Activated CD4-positive, alpha-beta T cell treated with anti-CD3 and anti-CD28 coated beads, Interleukin-2, amount 10 ng/mL, durations not matched to agents 7 days and 5 days (primary cell): ENCODE results near the gene ZNF791. TPM values are rescaled to one million over a fixed set of nuclear protein-coding genes. Genes with fewer than 3 reads are reported as not detected.
"Not testable (repeated sequence)": the region's sequence is repeated elsewhere in the genome, so short reads cannot be mapped to it uniquely, and the experiment has no call there.

Source experiments
- CTCF ChIA-PET: fragments of 350-600 bp; sonication (Branson Sonifier 250); formaldehyde crosslinking; loops from one replicate; lab custom pipeline; 2021; ENCODE audit warnings: antibody characterized with exemption; lab: Charles Lee
- POLR2A ChIA-PET: fragments of 350-600 bp; sonication (Branson Sonifier 250); formaldehyde crosslinking; loops from one replicate; lab custom pipeline; 2021; ENCODE audit warnings: antibody characterized with exemption; lab: Charles Lee
- DNase-seq: peaks from one replicate; pipeline ENCODE4 v3.0.0-alpha.2; 2020
- H3K27ac Mint-ChIP-seq: one replicate; pipeline ENCODE4 v1.8.0; 2021; ENCODE audit warnings: mild to moderate bottlenecking, moderate library complexity, mixed read lengths
- H3K27me3 Mint-ChIP-seq: one replicate; pipeline ENCODE4 v1.8.0; 2021; ENCODE audit warnings: mixed read lengths
- H3K36me3 Mint-ChIP-seq: one replicate; pipeline ENCODE4 v1.8.0; 2021; ENCODE audit warnings: low read depth, mixed read lengths
- H3K4me1 Mint-ChIP-seq: one replicate; pipeline ENCODE4 v1.8.0; 2021; ENCODE audit warnings: mixed read lengths
- H3K4me3 Mint-ChIP-seq: one replicate; pipeline ENCODE4 v1.8.0; 2021; ENCODE audit warnings: mild to moderate bottlenecking, moderate library complexity, mixed read lengths
- H3K9me3 Mint-ChIP-seq: one replicate; pipeline ENCODE4 v1.8.0; 2021; ENCODE audit warnings: mixed read lengths
- total RNA-seq, 2 experiments: library from RNA; stranded (reverse); gene quantifications; one replicate each; pipeline ENCODE4 v1.2.3, GENCODE V29; 2021

The ZNF791 gene
- total RNA-seq, 2 experiments from 2014 or later: 31.3 to 37.3 TPM

- no peak overlapping the region for H3K27ac Mint-ChIP-seq
- H3K9me3 Mint-ChIP-seq: no peaks in the 10 kb centered on the region
- H3K4me3 Mint-ChIP-seq: no peak overlapping the region
- no peaks in the 10 kb centered on the region for H3K27me3 Mint-ChIP-seq
- ChIA-PET POLR2A (no interaction called here), CTCF (interaction anchor here (0.7 to 1.3 kb wide), 3 partner anchors 33 to 520 kb away, joined by 3 to 4 read pairs (median 3); no protein-coding TSS in a partner anchor)
- H3K36me3 Mint-ChIP-seq: peaks cover 34% of the 10 kb centered on the region
- peaks cover 32% of the 10 kb centered on the region for H3K4me1 Mint-ChIP-seq
- DNase-seq: no peak
Observed at GRCh38 chr19:12606796-12607195, 3.9 kb upstream of the ZNF791 start.

DNA sequence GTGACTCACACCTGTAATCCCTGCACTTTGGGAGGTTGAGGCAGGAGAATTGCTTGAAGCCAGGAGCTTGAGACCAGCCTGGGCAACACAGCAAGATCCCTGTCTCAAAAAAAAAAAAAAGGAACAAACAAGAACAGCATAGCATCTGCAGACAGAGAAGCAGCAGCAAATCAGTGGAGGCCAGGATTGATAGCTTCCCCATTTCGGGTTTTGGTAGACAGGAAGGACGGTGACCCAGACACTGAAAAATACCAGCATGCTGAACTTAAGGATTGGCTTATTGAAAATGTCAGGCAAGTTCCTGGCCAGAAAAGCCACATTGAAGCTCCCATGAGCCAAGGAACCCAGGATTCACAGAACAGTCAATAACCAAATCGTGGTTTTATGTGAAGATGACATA, 3.1 kb upstream of the ZNF791 start:
- Mint-ChIP-seq H3K27me3 (no peaks in the 10 kb centered on the region), H3K4me1 (peaks cover 35% of the 10 kb centered on the region), H3K4me3 (no peak overlapping the region), H3K36me3 (peaks cover 29% of the 10 kb centered on the region), H3K27ac (no peak overlapping the region), H3K9me3 (no peaks in the 10 kb centered on the region)
- ChIA-PET CTCF (interaction anchor here (0.6 to 0.8 kb wide), 2 partner anchors 47 to 1475 kb away, joined by 3 read pairs; no protein-coding TSS in a partner anchor), POLR2A (no interaction called here)
- no peak for DNase-seq

- Mint-ChIP-seq H3K9me3 (peaks cover 3% of the 10 kb centered on the region), H3K4me1 (peaks cover 39% of the 10 kb centered on the region), H3K4me3 (peak overlapping the region; percentile 100), H3K36me3 (peaks cover 40% of the 10 kb centered on the region), H3K27ac (peak overlapping the region; percentile 100), H3K27me3 (no peaks in the 10 kb centered on the region)
- CTCF ChIA-PET: interaction anchor here (1.3 kb wide), 1 partner anchor 50 kb away, joined by 3 read pairs; no protein-coding TSS in a partner anchor
- DNase-seq: peak; percentile 12
- POLR2A ChIA-PET: interaction anchor here (0.6 to 1.5 kb wide), 2 partner anchors 24 to 180 kb away, joined by 3 to 6 read pairs; partner anchors contain the start of gene JUNB
Observed at GRCh38 chr19:12611361-12611699, 610 bp downstream of the ZNF791 start.

DNA sequence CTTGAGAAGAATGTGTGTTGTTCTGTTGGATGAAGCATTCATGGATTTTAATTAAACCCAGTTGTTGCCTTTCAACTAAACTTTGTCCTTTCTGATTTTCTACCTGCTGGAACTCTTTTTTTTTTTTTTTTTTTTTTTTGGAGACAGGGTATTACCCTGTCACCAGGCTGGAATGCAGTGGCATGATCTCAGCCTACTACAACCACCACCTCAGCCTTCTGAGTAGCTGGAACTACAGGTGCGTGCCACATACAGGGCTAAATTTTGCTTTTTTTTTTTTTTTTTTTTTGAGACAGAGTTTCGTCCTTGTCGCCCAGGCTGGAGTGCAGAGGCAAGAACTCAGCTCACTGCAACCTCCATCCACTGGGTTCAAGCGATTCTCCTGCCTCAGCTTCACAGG, 6.9 kb downstream of the ZNF791 start:
- Mint-ChIP-seq H3K27me3 (no peaks in the 10 kb centered on the region), H3K4me1 (peaks cover 32% of the 10 kb centered on the region), H3K9me3 (peaks cover 3% of the 10 kb centered on the region), H3K36me3 (peaks cover 55% of the 10 kb centered on the region), H3K27ac (no peak overlapping the region), H3K4me3 (no peak overlapping the region)
- no peak for DNase-seq
- ChIA-PET POLR2A (no interaction called here), CTCF (interaction anchor here (0.6 to 0.7 kb wide), 3 partner anchors 13 to 273 kb away, joined by 3 read pairs; partner anchors contain the start of gene GCDH)

- H3K4me1 Mint-ChIP-seq, H3K9me3 Mint-ChIP-seq, DNase-seq, CTCF ChIA-PET, POLR2A ChIA-PET, H3K27ac Mint-ChIP-seq, H3K4me3 Mint-ChIP-seq, H3K27me3 Mint-ChIP-seq: not testable (repeated sequence)
- H3K36me3 Mint-ChIP-seq: peaks cover 58% of the 10 kb centered on the region
Observed at GRCh38 chr19:12621253-12622024, 10.7 kb downstream of the ZNF791 start.

GRCh38 chr19:12623361-12624031, 12.8 kb downstream of the ZNF791 start:
- Mint-ChIP-seq H3K9me3 (peaks cover 10% of the 10 kb centered on the region), H3K36me3 (peaks cover 67% of the 10 kb centered on the region), H3K4me3 (no peak overlapping the region), H3K4me1 (peaks cover 6% of the 10 kb centered on the region), H3K27me3 (no peaks in the 10 kb centered on the region), H3K27ac (peak overlapping the region; percentile 9)
- CTCF ChIA-PET: interaction anchor here (0.6 to 1.6 kb wide), 3 partner anchors 9 to 85 kb away, joined by 3 to 8 read pairs (median 5); no protein-coding TSS in a partner anchor
- POLR2A ChIA-PET: no interaction called here
- no peak for DNase-seq

GRCh38 chr19:12626958-12627357, 16.2 kb downstream of the ZNF791 start:
- Mint-ChIP-seq H3K27me3 (no peaks in the 10 kb centered on the region), H3K4me3 (no peak overlapping the region), H3K9me3 (peaks cover 28% of the 10 kb centered on the region), H3K4me1 (no peaks in the 10 kb centered on the region), H3K36me3 (peaks cover 80% of the 10 kb centered on the region), H3K27ac (no peak overlapping the region)
- DNase-seq: no peak
- ChIA-PET CTCF (interaction anchor here (1.3 kb wide), 2 partner anchors 13 to 23 kb away, joined by 3 to 4 read pairs; no protein-coding TSS in a partner anchor), POLR2A (no interaction called here)

DNA sequence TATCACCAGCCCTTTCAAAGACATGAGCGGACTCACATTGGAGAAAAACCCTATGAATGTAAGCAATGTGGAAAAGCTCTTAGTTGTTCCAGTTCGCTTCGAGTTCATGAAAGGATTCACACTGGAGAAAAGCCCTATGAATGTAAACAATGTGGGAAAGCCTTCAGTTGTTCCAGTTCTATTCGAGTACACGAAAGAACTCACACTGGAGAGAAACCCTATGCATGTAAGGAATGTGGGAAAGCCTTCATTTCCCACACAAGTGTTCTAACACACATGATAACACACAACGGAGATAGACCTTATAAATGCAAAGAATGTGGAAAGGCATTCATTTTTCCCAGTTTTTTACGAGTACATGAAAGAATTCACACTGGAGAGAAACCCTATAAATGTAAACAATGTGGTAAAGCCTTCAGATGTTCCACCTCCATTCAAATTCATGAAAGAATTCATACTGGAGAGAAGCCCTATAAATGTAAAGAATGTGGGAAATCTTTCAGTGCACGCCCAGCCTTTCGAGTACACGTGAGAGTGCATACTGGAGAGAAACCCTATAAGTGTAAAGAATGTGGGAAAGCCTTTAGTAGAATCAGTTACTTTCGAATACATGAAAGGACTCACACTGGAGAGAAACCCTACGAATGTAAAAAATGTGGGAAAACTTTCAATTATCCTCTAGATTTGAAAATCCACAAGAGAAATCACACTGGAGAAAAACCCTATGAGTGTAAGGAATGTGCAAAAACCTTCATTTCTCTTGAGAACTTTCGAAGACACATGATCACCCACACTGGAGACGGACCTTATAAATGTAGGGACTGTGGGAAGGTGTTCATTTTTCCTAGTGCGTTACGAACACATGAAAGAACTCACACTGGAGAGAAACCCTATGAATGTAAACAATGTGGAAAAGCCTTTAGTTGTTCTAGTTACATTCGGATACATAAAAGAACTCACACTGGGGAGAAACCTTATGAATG, 17.6 kb downstream of the ZNF791 start:
- H3K4me1 Mint-ChIP-seq: no peaks in the 10 kb centered on the region
- no peak for DNase-seq
- peaks cover 30% of the 10 kb centered on the region for H3K9me3 Mint-ChIP-seq
- H3K4me3 Mint-ChIP-seq: no peak overlapping the region
- H3K36me3 Mint-ChIP-seq: peaks cover 78% of the 10 kb centered on the region
- no peaks in the 10 kb centered on the region for H3K27me3 Mint-ChIP-seq
- ChIA-PET POLR2A (no interaction called here), CTCF (interaction anchor here (1.0 kb wide), 1 partner anchor 14 kb away, joined by 3 read pairs; no protein-coding TSS in a partner anchor)
- H3K27ac Mint-ChIP-seq: no peak overlapping the region

- peaks cover 30% of the 10 kb centered on the region for H3K9me3 Mint-ChIP-seq
- no peak overlapping the region for H3K4me3 Mint-ChIP-seq
- DNase-seq: no peak
- H3K27me3 Mint-ChIP-seq: no peaks in the 10 kb centered on the region
- H3K36me3 Mint-ChIP-seq: peaks cover 79% of the 10 kb centered on the region
- ChIA-PET CTCF (no interaction called here), POLR2A (no interaction called here)
- H3K4me1 Mint-ChIP-seq: no peaks in the 10 kb centered on the region
- H3K27ac Mint-ChIP-seq: no peak overlapping the region
Observed at GRCh38 chr19:12629215-12629614, 18.5 kb downstream of the ZNF791 start.

DNA sequence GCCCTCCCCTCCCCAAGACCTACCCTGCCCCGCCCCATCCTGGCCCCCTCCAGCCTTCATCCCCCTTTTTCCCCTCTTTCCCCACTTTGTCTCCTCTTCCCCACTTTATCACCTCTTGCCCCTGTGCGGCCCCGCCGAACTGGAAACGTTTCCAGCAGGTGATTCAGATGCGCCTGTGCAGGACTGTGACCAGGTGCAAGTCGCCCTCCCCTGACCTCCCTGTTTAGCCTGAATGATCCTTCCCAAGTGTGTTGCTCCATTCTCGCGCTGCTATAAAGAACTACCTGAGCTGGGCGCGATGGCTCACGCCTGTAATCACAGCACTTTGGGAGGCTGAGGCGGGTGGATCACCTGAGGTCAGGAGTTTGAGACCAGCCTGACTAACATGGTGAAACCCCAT, 25.9 kb downstream of the ZNF791 start:
- POLR2A ChIA-PET: no interaction called here
- DNase-seq: no peak
- H3K4me1 Mint-ChIP-seq: peaks cover 22% of the 10 kb centered on the region
- no peak overlapping the region for H3K4me3 Mint-ChIP-seq
- peaks cover 28% of the 10 kb centered on the region for H3K36me3 Mint-ChIP-seq
- CTCF ChIA-PET: no interaction called here
- no peaks in the 10 kb centered on the region for H3K27me3 Mint-ChIP-seq
- peaks cover 3% of the 10 kb centered on the region for H3K9me3 Mint-ChIP-seq
- peak overlapping the region; percentile 19 for H3K27ac Mint-ChIP-seq

- Mint-ChIP-seq H3K4me3 (no peak overlapping the region), H3K27me3 (no peaks in the 10 kb centered on the region), H3K27ac (no peak overlapping the region), H3K9me3 (no peaks in the 10 kb centered on the region), H3K36me3 (peaks cover 26% of the 10 kb centered on the region), H3K4me1 (peaks cover 22% of the 10 kb centered on the region)
- POLR2A ChIA-PET: interaction anchor here (0.6 kb wide), 1 partner anchor 143 kb away, joined by 3 read pairs; no protein-coding TSS in a partner anchor
- no peak for DNase-seq
- CTCF ChIA-PET: no interaction called here
Observed at GRCh38 chr19:12638611-12639182, 28.0 kb downstream of the ZNF791 start.
